Measurements from ENCODE around the gene LMNA. TPM values are rescaled to one million over a fixed set of nuclear protein-coding genes. Genes with fewer than 3 reads are reported as not detected.
"Not testable (repeated sequence)": the region's sequence is repeated elsewhere in the genome, so short reads cannot be mapped to it uniquely, and the experiment has no call there.

Gene LMNA
- polyA plus RNA-seq, 4 donors = 94.5 to 161 (median 104) TPM

- DNase-seq (ENCODE audit: low read depth in 4 of 4, low spot score in 3 of 4) = no peak
Observed at GRCh38 chr1:156155756-156156510, 41.4 kb downstream of the LMNA start.

GRCh38 chr1:156157506-156157905 is 43.0 kb downstream of the LMNA start:
- no peak for DNase-seq (ENCODE audit: low read depth in 4 of 4, low spot score in 3 of 4)

- DNase-seq (ENCODE audit: low read depth in 4 of 4, low spot score in 3 of 4) = no peak
Observed at GRCh38 chr1:156157966-156158365, 43.5 kb downstream of the LMNA start.

GRCh38 chr1:156160000-156160742 is 45.7 kb downstream of the LMNA start:
- no peak for DNase-seq (ENCODE audit: low read depth in 4 of 4, low spot score in 3 of 4)

- DNase-seq (ENCODE audit: low read depth in 4 of 4, low spot score in 3 of 4) = peak in 2 of 4 donors; percentile 60 to 71
Observed at GRCh38 chr1:156160743-156161171, 46.2 kb downstream of the LMNA start.

GRCh38 chr1:156162430-156163037 is 48.0 kb downstream of the LMNA start:
- no peak for DNase-seq (ENCODE audit: low read depth in 4 of 4, low spot score in 3 of 4)

GRCh38 chr1:156163712-156164111 is 49.2 kb downstream of the LMNA start:
- no peak for DNase-seq (ENCODE audit: low read depth in 4 of 4, low spot score in 3 of 4)

GRCh38 chr1:156164125-156164831 is 49.8 kb downstream of the LMNA start:
- no peak for DNase-seq (ENCODE audit: low read depth in 4 of 4, low spot score in 3 of 4)

- DNase-seq (ENCODE audit: low read depth in 4 of 4, low spot score in 3 of 4) = no peak
Observed at GRCh38 chr1:156165083-156165482, 50.6 kb downstream of the LMNA start.

- no peak for DNase-seq (ENCODE audit: low read depth in 4 of 4, low spot score in 3 of 4)
Observed at GRCh38 chr1:156167536-156167935, 53.0 kb downstream of the LMNA start.

- DNase-seq (ENCODE audit: low read depth in 4 of 4, low spot score in 3 of 4) = no peak
Observed at GRCh38 chr1:156172696-156173470, 58.4 kb downstream of the LMNA start.

- no peak for DNase-seq (ENCODE audit: low read depth in 4 of 4, low spot score in 3 of 4)
Observed at GRCh38 chr1:156176610-156177210, 62.2 kb downstream of the LMNA start.

- DNase-seq (ENCODE audit: low read depth in 4 of 4, low spot score in 3 of 4) = no peak
Observed at GRCh38 chr1:156177919-156178654, 63.6 kb downstream of the LMNA start.

- no peak for DNase-seq (ENCODE audit: low read depth in 4 of 4, low spot score in 3 of 4)
Observed at GRCh38 chr1:156180471-156180870, 66.0 kb downstream of the LMNA start.

GRCh38 chr1:156181391-156181924 is 66.9 kb downstream of the LMNA start:
- not testable (repeated sequence) for DNase-seq (ENCODE audit: low read depth in 4 of 4, low spot score in 3 of 4)

- DNase-seq (ENCODE audit: low read depth in 4 of 4, low spot score in 3 of 4) = not testable (repeated sequence)
Observed at GRCh38 chr1:156182010-156182779, 67.7 kb downstream of the LMNA start.

- not testable (repeated sequence) for DNase-seq (ENCODE audit: low read depth in 4 of 4, low spot score in 3 of 4)
Observed at GRCh38 chr1:156186347-156187177, 72.1 kb downstream of the LMNA start.

All from left renal pelvis (tissue), 4 donors.